GM12875 (cell line): ENCODE measurements around the gene CHAMP1.

Experiments
- H3K4me3 ChIP-seq: one replicate; pipeline ENCODE4 v1.5.1; 2011; ENCODE audit warnings: low read depth, low read length, control low read depth
- TF ChIP-seq, protein P1 (sequence below): IDR thresholded peaks from 2 replicates; pipeline ENCODE4 v1.5.1; 2011; ENCODE audit warnings: low read depth, mild to moderate bottlenecking, control low read depth, inconsistent platforms, low read length, moderate library complexity, borderline replicate concordance; ENCODE audit not compliant: insufficient read depth

Gene CHAMP1

DNA sequence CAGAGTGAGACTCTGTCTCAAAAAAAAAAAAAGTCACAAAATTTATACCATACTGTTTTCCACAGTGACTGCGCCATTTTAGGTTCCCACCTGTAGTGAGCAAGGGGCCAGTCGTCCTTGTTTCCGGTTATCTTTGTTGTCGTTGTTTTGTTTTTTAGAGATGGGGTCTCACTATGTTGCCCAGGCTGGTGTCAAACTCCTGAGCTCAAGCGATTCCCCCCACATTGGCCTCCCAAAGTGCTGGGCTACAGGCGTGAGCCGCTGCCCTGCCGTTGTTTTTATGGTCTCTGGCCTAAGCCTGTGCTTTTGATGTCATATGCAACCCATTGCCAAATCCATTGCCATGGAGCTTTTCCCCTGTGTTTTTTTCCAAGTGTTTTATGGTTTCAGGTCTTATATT, 29.6 kb upstream of the CHAMP1 start:
- H3K4me3 ChIP-seq, result no peak overlapping the region
- TF ChIP-seq, protein P1, sequence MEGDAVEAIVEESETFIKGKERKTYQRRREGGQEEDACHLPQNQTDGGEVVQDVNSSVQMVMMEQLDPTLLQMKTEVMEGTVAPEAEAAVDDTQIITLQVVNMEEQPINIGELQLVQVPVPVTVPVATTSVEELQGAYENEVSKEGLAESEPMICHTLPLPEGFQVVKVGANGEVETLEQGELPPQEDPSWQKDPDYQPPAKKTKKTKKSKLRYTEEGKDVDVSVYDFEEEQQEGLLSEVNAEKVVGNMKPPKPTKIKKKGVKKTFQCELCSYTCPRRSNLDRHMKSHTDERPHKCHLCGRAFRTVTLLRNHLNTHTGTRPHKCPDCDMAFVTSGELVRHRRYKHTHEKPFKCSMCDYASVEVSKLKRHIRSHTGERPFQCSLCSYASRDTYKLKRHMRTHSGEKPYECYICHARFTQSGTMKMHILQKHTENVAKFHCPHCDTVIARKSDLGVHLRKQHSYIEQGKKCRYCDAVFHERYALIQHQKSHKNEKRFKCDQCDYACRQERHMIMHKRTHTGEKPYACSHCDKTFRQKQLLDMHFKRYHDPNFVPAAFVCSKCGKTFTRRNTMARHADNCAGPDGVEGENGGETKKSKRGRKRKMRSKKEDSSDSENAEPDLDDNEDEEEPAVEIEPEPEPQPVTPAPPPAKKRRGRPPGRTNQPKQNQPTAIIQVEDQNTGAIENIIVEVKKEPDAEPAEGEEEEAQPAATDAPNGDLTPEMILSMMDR, result no peak

DNA sequence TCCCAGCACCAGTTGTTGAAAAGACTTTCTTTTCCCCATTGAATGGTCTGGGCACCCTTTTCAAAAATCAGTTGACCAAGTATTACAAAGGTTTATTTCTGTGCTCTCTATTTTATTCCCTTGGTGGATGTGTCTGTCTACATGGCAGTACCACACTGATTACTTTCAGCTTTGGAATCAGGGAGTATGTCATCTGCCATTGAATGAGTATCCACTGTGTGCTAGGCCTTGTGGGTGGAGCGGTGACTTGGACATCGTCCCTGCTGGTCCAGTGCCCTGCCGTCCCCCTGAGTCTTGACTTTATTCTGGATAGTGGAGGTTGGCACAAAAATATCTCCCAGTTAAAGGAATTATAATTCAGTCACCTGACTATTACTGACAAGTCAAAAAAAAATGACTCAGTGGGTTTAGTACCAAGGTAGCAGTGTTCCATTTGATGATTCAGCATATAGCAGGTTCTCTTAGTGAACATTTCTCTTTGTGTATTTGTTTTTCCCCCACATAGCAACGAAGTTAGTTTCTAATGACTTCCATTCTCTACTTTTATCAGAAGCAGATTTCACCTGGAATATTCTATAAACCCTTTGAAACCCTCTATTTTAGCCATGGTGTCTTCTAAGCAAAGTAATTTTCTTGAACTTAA, 29.0 kb upstream of the CHAMP1 start:
- no peak overlapping the region for H3K4me3 ChIP-seq
- TF ChIP-seq, protein P1, result no peak

DNA sequence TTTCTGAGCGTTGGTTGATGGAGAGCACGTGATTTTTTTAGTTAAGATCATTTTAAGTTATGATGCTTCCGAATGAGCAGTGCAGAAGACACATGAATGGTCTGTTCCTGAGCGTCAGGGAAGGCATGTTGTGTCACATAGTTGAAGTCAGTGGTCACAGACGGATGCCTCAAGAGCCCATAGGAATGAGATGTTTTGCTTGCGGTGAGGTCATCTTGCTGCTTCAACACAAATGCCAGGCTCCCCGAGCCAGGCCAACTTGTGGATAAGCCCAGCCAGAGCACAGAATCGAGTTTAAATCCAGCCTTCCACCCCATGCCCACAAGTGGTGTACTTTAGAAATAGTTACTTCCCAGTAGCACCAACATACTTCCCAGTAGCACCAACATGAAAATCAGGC, 27.5 kb upstream of the CHAMP1 start:
- TF ChIP-seq, protein P1, result no peak

DNA sequence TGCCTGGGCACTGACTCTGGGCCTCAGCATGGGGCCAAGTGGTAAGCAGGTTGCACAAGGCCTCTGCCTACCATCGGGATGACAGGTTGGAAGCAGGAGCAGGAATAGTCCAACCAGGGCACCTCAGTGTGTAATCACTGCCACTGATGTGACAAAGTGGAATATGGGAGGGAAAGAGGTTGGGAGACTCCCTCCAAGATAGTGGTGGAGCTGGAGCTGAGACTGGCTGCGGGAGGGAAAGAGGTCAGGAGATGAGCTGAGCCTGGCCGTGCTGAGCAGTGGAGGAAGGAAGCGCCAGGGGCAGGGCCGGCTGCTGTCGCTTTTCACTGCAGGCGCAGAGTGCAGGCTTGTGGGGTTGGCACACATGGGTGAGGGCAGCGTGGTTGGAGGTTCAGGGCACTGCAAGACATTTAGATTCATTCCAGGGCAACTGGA, 26.1 kb upstream of the CHAMP1 start:
- TF ChIP-seq, protein P1, result no peak

More for the DNA sequence above, 27.5 kb upstream of the CHAMP1 start:
- no peak overlapping the region for H3K4me3 ChIP-seq

DNA sequence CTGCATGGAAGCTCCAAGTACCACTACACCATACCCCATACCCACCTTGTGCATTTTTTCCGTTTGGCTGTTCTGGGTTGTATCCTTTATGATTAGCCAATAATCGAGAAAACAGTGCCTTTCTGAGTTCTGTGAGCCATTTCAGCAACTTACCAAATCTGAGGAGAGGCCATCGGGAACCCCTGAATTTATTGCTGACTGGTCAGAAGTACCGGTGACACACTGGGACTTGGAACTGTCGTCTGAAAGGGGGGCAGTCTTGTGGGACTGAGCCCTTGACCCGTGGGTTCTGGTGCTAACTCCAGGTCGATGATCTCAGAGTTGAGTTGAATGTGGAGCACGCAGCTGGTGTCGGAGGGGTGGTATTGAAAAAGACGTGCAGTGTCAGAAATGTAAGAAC, 17.9 kb upstream of the CHAMP1 start:
- TF ChIP-seq, protein P1, result no peak
- H3K4me3 ChIP-seq, result no peak overlapping the region

More for the DNA sequence above, 26.1 kb upstream of the CHAMP1 start:
- H3K4me3 ChIP-seq, result no peak overlapping the region

DNA sequence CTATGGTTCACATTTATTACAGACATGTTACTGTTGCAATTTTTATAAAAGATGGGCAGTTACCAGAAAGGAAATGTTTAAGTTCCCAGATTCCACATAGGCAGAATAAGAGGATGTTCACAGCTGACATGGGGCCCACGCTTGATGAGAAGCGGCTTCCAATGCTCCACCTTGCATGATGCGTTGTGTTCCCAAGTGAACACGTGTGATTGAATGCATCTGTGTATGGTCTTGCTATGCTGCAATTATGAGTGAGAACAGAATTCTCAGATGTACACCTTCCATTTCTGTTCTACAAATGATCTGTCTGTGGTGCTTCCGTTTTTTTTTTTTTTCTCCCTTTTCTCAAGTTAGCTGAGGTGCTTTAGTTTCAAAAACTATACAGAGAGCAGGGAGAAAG, 17.4 kb upstream of the CHAMP1 start:
- TF ChIP-seq, protein P1, result no peak
- H3K4me3 ChIP-seq, result no peak overlapping the region

DNA sequence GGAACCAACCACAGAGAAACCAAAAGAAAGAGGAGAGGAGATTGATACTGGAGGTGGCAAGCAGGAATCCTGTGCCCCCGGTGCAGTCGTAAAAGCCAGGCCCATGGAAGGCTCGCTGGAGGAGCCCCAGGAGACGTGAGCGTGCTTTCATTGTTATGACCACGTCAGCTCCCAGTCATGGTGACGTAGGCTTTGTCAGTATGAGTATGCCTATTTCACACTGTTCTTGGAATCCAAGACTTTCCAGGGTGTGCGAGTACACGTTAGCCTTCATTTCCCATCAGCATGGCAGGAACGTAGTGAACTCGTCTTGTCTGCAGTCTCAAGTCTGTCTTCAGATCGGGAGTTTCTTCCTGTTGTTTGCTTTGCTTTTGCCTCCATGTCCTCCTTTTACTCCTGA, 15.4 kb upstream of the CHAMP1 start:
- TF ChIP-seq, protein P1, result no peak
- H3K4me3 ChIP-seq, result no peak overlapping the region
